H9 (cell line): ENCODE measurements around the gene ANKS1B. TPM values are rescaled to one million over a fixed set of nuclear protein-coding genes. Genes with fewer than 3 reads are reported as not detected.
A peak's percentile ranks its signal among the peaks of the same experiment; 100 is the strongest.

ENCODE experiments used
- DNase-seq: peaks from one replicate; pipeline ENCODE4 v3.0.0-alpha.2; 2017
- H2AFZ ChIP-seq: one replicate; pipeline ENCODE4 v1.6.1; 2013; ENCODE audit warnings: mild to moderate bottlenecking, low read length, control low read depth, moderate library complexity
- H2AK5ac ChIP-seq: 2 replicates; pipeline ENCODE4 v1.6.1; 2013; ENCODE audit warnings: low read length, control low read depth, mixed read lengths; ENCODE audit not compliant: insufficient read length
- H2BK120ac ChIP-seq: one replicate; pipeline ENCODE4 v1.6.1; 2013; ENCODE audit warnings: low read depth, mild to moderate bottlenecking, low read length, control low read depth, inconsistent platforms; ENCODE audit not compliant: poor library complexity, severe bottlenecking
- H2BK12ac ChIP-seq: 2 replicates; pipeline ENCODE4 v1.6.1; 2013; ENCODE audit warnings: low read length, control low read depth, mixed read lengths, low read depth; ENCODE audit not compliant: insufficient read length
- H2BK15ac ChIP-seq: 2 replicates; pipeline ENCODE4 v1.6.1; 2013; ENCODE audit warnings: low read depth, low read length, control low read depth
- H2BK20ac ChIP-seq: one replicate; pipeline ENCODE4 v1.6.1; 2013; ENCODE audit warnings: low read depth, mild to moderate bottlenecking, low read length, control low read depth, inconsistent platforms; ENCODE audit not compliant: poor library complexity, severe bottlenecking
- H2BK5ac ChIP-seq: 2 replicates; pipeline ENCODE4 v1.6.1; 2013; ENCODE audit warnings: low read length, control low read depth, mixed read lengths; ENCODE audit not compliant: insufficient read length
- H3K14ac ChIP-seq: 2 replicates; pipeline ENCODE4 v1.6.1; 2013; ENCODE audit warnings: low read length, control low read depth; ENCODE audit not compliant: insufficient read depth
- H3K18ac ChIP-seq: 2 replicates; pipeline ENCODE4 v1.6.1; 2013; ENCODE audit warnings: low read depth, mild to moderate bottlenecking, mixed read lengths, low read length, control low read depth; ENCODE audit not compliant: insufficient read length
- H3K23ac ChIP-seq: 2 replicates; pipeline ENCODE4 v1.6.1; 2013; ENCODE audit warnings: low read length, control low read depth, mixed read lengths, low read depth; ENCODE audit not compliant: insufficient read length
- H3K23me2 ChIP-seq: 2 replicates; pipeline ENCODE4 v1.6.1; 2013; ENCODE audit warnings: low read depth, mild to moderate bottlenecking, mixed read lengths, low read length, control low read depth; ENCODE audit not compliant: insufficient read length, poor library complexity, severe bottlenecking
- H3K27ac ChIP-seq: 2 replicates; pipeline ENCODE4 v1.5.1; 2013; ENCODE audit warnings: low read length, control low read depth, mixed read lengths, low read depth; ENCODE audit not compliant: insufficient read length
- H3K27me3 ChIP-seq: 2 replicates; pipeline ENCODE4 v1.6.1; 2013; ENCODE audit warnings: low read length, control low read depth, inconsistent platforms; ENCODE audit not compliant: insufficient read depth
- H3K4ac ChIP-seq: 2 replicates; pipeline ENCODE4 v1.6.1; 2013; ENCODE audit warnings: low read depth, mild to moderate bottlenecking, control low read depth, inconsistent platforms, low read length, moderate library complexity
- H3K4me1 ChIP-seq: 2 replicates; pipeline ENCODE4 v1.6.1; 2013; ENCODE audit warnings: low read length, control low read depth, inconsistent platforms; ENCODE audit not compliant: insufficient read depth
- H3K4me2 ChIP-seq: 2 replicates; pipeline ENCODE4 v1.6.1; 2013; ENCODE audit warnings: low read length, control low read depth, mixed read lengths; ENCODE audit not compliant: insufficient read length, insufficient read depth
- H3K56ac ChIP-seq: 2 replicates; pipeline ENCODE4 v1.6.1; 2013; ENCODE audit warnings: low read depth, mild to moderate bottlenecking, mixed read lengths, low read length, control low read depth; ENCODE audit not compliant: insufficient read length
- H3K79me1 ChIP-seq: 2 replicates; pipeline ENCODE4 v1.6.1; 2013; ENCODE audit warnings: low read depth, mild to moderate bottlenecking, moderate library complexity, low read length, control low read depth, inconsistent platforms; ENCODE audit not compliant: insufficient read depth, poor library complexity, severe bottlenecking
- H3K79me2 ChIP-seq: 2 replicates; pipeline ENCODE4 v1.6.1; 2013; ENCODE audit warnings: low read length, control low read depth, inconsistent platforms; ENCODE audit not compliant: insufficient read depth
- H3K9ac ChIP-seq: 2 replicates; pipeline ENCODE4 v1.6.1; 2013; ENCODE audit warnings: low read length, control low read depth, mixed read lengths; ENCODE audit not compliant: insufficient read length; ENCODE audit errors: extremely low read depth
- H3K9me3 ChIP-seq: one replicate; pipeline ENCODE4 v1.6.1; 2013; ENCODE audit warnings: low read depth, low read length, inconsistent platforms; ENCODE audit not compliant: control insufficient read depth
- H3T11ph ChIP-seq: one replicate; pipeline ENCODE4 v1.6.1; 2013; ENCODE audit warnings: mild to moderate bottlenecking, low read length, control low read depth, inconsistent platforms
- H4K20me1 ChIP-seq: one replicate; pipeline ENCODE4 v1.6.1; 2013; ENCODE audit not compliant: control insufficient read depth, insufficient read length, insufficient read depth
- H4K5ac ChIP-seq: 2 replicates; pipeline ENCODE4 v1.6.1; 2013; ENCODE audit warnings: low read depth, mild to moderate bottlenecking, mixed read lengths, low read length, control low read depth; ENCODE audit not compliant: insufficient read length
- H4K8ac ChIP-seq: replicated peaks from 2 replicates; pipeline ENCODE4 v1.6.1; 2013; ENCODE audit warnings: low read length, control low read depth, mixed read lengths, low read depth; ENCODE audit not compliant: insufficient read length
- H4K91ac ChIP-seq: 2 replicates; pipeline ENCODE4 v1.6.1; 2013; ENCODE audit warnings: low read depth, mild to moderate bottlenecking, moderate library complexity, mixed read lengths, low read length, control low read depth; ENCODE audit not compliant: insufficient read length
- H3K27ac Mint-ChIP-seq, 3 experiments: 2 replicates in 2 of 3; 3 replicates in 1 of 3; pipeline ENCODE4 v1.8.0; 2020 to 2021; ENCODE audit warnings: mixed read lengths in 3 of 3, mild to moderate bottlenecking in 1 of 3, moderate library complexity in 1 of 3
- H3K27me3 Mint-ChIP-seq: 2 replicates; pipeline ENCODE4 v1.8.0; 2021; ENCODE audit warnings: low read depth, mild to moderate bottlenecking, moderate library complexity, mixed read lengths
- H3K36me3 Mint-ChIP-seq, 3 experiments: 2 replicates in 2 of 3; 3 replicates in 1 of 3; pipeline ENCODE4 v1.8.0; 2020 to 2021; ENCODE audit warnings: low read depth in 3 of 3, mixed read lengths in 3 of 3; ENCODE audit not compliant: insufficient read depth in 1 of 3
- H3K4me1 Mint-ChIP-seq, 2 experiments: 2 replicates each; pipeline ENCODE4 v1.8.0; 2020; ENCODE audit warnings: mixed read lengths in 2 of 2
- H3K4me3 Mint-ChIP-seq, 2 experiments: 2 replicates in 1 of 2; 3 replicates in 1 of 2; pipeline ENCODE4 v1.8.0; 2020 to 2021; ENCODE audit warnings: mild to moderate bottlenecking in 2 of 2, mixed read lengths in 2 of 2, moderate library complexity in 1 of 2
- H3K9me3 Mint-ChIP-seq, 2 experiments: 2 replicates in 1 of 2; 3 replicates in 1 of 2; pipeline ENCODE4 v1.8.0; 2020; ENCODE audit warnings: mild to moderate bottlenecking in 2 of 2, mixed read lengths in 2 of 2, moderate library complexity in 1 of 2
- WGBS: extraction: QIAGEN DNeasy Blood & Tissue Kit; methylation state at CpG from one replicate; pipeline ENCODE4 v1.1.7; 2013; ENCODE audit warnings: missing lambda C conversion rate, low lambda C conversion rate, mixed read lengths; ENCODE audit not compliant: insufficient read length; ENCODE audit errors: extremely low coverage; 5-methylcytosine and 5-hydroxymethylcytosine counted together
- total RNA-seq: library from RNA; stranded (reverse); gene quantifications from 2 replicates; pipeline ENCODE4 v1.2.1, GENCODE V29; 2021
- TF ChIP-seq, protein P1 (sequence below): fragments of 200-600 bp; sonication (generic); conservative IDR thresholded peaks from 3 replicates; pipeline ENCODE4 v1.8.0; 2021; ENCODE audit warnings: antibody characterized with exemption, mild to moderate bottlenecking

The ANKS1B gene
- total RNA-seq, 1 experiment from 2014 or later: 4.1 TPM

GRCh38 chr12:99374023-99374422 lies 610.7 kb downstream of the ANKS1B start:
- H4K5ac ChIP-seq: no peak overlapping the region
- Mint-ChIP-seq H3K4me3 (no peak overlapping the region), H3K9me3 (no peaks in the 10 kb centered on the region), H3K36me3 (no peaks in the 10 kb centered on the region), H3K4me1 (peaks cover 0 to 14% of the 10 kb centered on the region in 2 experiments; a peak in 2 of 4 replicates), H3K27me3 (no peaks in the 10 kb centered on the region), H3K27ac (peak overlapping the region in 1 of 3 experiments; percentile 50; a peak in 1 of 7 replicates)
- H3K4me1 ChIP-seq: no peaks in the 10 kb centered on the region
- no peak overlapping the region for H3K4me2 ChIP-seq
- no peak overlapping the region for H3K14ac ChIP-seq
- no peaks in the 10 kb centered on the region for H3K9me3 ChIP-seq
- H2BK12ac ChIP-seq: no peak overlapping the region
- no peak overlapping the region for H2BK120ac ChIP-seq
- no peak overlapping the region for H3K4ac ChIP-seq
- H3K56ac ChIP-seq: no peak overlapping the region
- no peak overlapping the region for H2BK5ac ChIP-seq
- H3K23me2 ChIP-seq: no peaks in the 10 kb centered on the region
- H3K27me3 ChIP-seq: no peaks in the 10 kb centered on the region
- H3K79me2 ChIP-seq: no peaks in the 10 kb centered on the region
- WGBS: no CpG with 5 or more reads among the region's 1 CpG
- H3K9ac ChIP-seq: no peak overlapping the region
- no peak overlapping the region for H4K8ac ChIP-seq
- no peak overlapping the region for H3K18ac ChIP-seq
- no peak overlapping the region for H2BK20ac ChIP-seq
- H4K20me1 ChIP-seq: no peaks in the 10 kb centered on the region
- no peak overlapping the region for H3K23ac ChIP-seq
- H2AFZ ChIP-seq: no peak overlapping the region
- H2BK15ac ChIP-seq: no peak overlapping the region
- H3K27ac ChIP-seq: no peak overlapping the region
- no peak for DNase-seq
- no peaks in the 10 kb centered on the region for H3K79me1 ChIP-seq
- TF ChIP-seq, protein P1, sequence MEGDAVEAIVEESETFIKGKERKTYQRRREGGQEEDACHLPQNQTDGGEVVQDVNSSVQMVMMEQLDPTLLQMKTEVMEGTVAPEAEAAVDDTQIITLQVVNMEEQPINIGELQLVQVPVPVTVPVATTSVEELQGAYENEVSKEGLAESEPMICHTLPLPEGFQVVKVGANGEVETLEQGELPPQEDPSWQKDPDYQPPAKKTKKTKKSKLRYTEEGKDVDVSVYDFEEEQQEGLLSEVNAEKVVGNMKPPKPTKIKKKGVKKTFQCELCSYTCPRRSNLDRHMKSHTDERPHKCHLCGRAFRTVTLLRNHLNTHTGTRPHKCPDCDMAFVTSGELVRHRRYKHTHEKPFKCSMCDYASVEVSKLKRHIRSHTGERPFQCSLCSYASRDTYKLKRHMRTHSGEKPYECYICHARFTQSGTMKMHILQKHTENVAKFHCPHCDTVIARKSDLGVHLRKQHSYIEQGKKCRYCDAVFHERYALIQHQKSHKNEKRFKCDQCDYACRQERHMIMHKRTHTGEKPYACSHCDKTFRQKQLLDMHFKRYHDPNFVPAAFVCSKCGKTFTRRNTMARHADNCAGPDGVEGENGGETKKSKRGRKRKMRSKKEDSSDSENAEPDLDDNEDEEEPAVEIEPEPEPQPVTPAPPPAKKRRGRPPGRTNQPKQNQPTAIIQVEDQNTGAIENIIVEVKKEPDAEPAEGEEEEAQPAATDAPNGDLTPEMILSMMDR: no peak
- H2AK5ac ChIP-seq: no peak overlapping the region
- H3T11ph ChIP-seq: no peak overlapping the region
- no peak overlapping the region for H4K91ac ChIP-seq
